IMR-90 (cell line): ENCODE data around the gene RGS10. TPM values are rescaled to one million over a fixed set of nuclear protein-coding genes. Genes with fewer than 3 reads are reported as not detected.

Source experiments
- MAZ ChIP-seq: IDR thresholded peaks from 2 replicates; pipeline ENCODE4 v1.6.1; 2012; ENCODE audit warnings: low read depth, mild to moderate bottlenecking, low read length, improper control_type of control experiment, moderate library complexity, borderline replicate concordance
- SMC3 ChIP-seq: fragments of 150-350 bp; IDR thresholded peaks from 2 replicates; pipeline ENCODE4 v1.6.1; 2016; ENCODE audit warnings: low read depth, mild to moderate bottlenecking, antibody characterized with exemption, low read length, moderate library complexity
- polyA plus RNA-seq, 3 experiments: library from polyadenylated mRNA; depleted of rRNA; stranded (reverse); fragments of >200 nt; gene quantifications; 2 replicates each; pipeline ENCODE4 v1.2.3, GENCODE V29; 2012; ENCODE audit warnings: low replicate concordance in 1 of 3
- total RNA-seq: library from RNA; depleted of rRNA; stranded (reverse); fragments of >200 nt; gene quantifications from 2 replicates; pipeline ENCODE4 v1.2.3, GENCODE V29; 2012

Gene RGS10
- total and polyA plus RNA-seq, 2 of the 4 experiments (the other 2 are of a cell fraction), result 35.3 to 89.7 TPM

- TF ChIP-seq SMC3, result no peak
- no peak for TF ChIP-seq MAZ
Observed at GRCh38 chr10:119517235-119518141, 25.0 kb downstream of the RGS10 start (continued).
